GM19043 (cell line): Measurements from ENCODE around the gene SLFN12L.
A peak's percentile ranks its signal among the peaks of the same experiment; 100 is the strongest.
"Not testable (repeated sequence)": the region's sequence is repeated elsewhere in the genome, so short reads cannot be mapped to it uniquely, and the experiment has no call there.

ENCODE experiments used
- ATAC-seq: cut with Tn5 transposase; IDR thresholded peaks from one replicate; pipeline ENCODE4 v1.9.1; 2021; ENCODE audit warnings: low read depth; ENCODE audit not compliant: unreplicated experiment

SLFN12L gene

GRCh38 chr17:35537601-35538141, at the start of gene SLFN12L:
TSS of gene SLFN12L (minus strand) at chr17:35537678. CDS start at chr17:35522364, 15,314 bp downstream.
- ATAC-seq, result no peak

DNA sequence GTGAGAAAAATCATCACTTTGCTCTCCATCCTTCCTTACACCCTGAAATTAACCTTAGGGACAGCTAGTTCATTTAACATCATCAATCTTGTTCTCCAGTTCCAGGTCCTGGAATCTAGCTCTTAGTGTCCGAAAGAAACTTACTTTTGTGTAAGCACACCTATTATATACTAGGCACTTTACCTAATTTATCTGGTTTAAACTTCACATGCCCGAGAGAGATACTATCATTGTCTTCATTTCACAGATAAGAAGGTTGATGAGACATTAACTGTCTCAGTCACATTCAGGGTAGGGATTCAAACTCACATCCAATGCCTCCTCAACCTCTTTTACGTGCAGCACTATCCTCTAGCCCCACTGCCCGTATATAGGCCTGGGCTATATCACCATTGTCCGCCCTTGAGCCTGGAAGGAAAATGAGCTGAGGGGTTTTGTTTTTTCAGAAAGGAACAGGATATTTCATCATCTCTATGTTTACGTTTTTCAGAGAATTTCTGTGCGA, 49.1 kb upstream of the SLFN12L start:
- no peak for ATAC-seq

DNA sequence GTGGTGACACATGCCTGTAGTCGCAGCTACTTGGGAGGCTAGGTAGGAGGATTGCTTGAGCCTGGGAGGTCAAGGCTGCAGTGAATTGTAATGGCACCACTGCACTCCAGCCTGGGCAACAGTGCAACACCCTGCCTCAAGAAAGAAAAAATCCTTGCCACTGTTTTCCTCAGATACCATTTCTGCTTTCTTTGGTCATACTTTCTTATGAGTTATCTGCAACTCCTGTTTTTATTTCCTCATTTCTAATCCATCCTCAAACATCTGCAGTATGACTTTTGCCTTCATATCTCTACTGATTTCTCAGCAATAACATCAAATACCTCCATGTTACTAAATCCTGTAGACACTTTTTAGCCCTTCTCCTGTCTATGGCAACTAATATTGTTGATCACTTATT, 46.6 kb upstream of the SLFN12L start:
- no peak for ATAC-seq

GRCh38 chr17:35578929-35579432, 41.5 kb upstream of the SLFN12L start:
- ATAC-seq, result no peak

- ATAC-seq, result peak; percentile 94
These were observed 40.9 kb upstream of the SLFN12L start, which contains the start of gene PEX12 for GRCh38 chr17:35578197-35578928. TSS of gene PEX12 (minus strand) at chr17:35578571. CDS start at chr17:35578021, 550 bp downstream.

- no peak for ATAC-seq
These were observed 40.3 kb upstream of the SLFN12L start for GRCh38 chr17:35577830-35578196.

DNA sequence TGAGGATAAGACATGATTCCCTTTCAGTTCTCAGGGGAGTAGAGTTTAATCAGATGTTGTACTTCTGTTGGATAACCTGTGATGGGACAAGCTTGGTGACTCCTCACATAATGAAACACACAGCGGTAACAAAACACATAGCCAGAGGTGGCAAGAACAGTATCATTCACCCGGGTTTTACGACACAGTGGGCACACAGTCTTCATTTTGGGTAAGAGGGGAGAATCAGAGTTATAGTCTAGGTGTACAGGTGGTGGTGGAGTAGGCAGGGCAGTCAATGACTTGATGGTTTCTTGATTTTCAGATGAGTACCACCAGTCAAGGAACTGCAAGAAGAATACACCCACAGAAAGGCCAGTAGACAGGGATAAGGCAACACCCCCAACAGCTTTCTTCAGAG, 38.3 kb upstream of the SLFN12L start:
- ATAC-seq, result no peak

DNA sequence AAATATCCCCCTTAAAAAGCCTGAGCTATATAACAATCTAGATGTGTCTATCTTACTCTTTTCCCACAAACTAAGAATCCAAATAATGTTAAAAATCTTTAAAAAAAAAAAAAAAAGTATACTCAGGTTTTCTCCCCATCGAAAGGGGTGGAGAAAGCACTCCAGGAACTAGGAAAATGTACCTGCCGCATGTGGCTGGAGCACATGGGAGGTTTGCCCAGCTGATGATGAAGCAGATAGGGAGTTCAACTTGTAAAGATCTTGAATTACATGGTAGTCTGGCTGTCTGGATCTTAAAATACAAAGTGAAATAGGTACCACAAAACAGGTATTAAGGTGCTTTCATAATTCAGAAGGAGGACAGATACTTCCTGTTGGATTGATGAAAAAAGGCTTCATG, 31.9 kb upstream of the SLFN12L start:
- no peak for ATAC-seq

- no peak for ATAC-seq
These were observed 31.1 kb upstream of the SLFN12L start for GRCh38 chr17:35568561-35568960.

DNA sequence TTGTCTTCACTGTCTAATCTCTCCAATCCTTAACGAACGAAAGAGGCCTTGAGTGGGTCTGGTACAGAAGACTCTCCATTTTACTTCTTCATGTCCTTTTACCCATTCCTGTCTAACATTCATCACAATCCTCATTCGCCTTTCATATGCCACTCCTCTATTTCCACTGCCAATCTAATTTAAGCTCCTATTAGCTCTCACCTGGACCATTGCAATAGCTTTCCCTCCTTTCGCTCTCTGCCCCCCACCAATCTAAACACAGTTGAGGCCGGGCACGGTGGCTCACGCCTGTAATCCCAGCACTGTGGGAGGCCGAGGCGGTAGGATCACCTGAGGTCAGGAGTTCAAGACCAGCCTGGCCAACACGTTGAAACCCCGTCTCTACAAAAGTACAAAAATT, 29.5 kb upstream of the SLFN12L start:
- no peak for ATAC-seq

DNA sequence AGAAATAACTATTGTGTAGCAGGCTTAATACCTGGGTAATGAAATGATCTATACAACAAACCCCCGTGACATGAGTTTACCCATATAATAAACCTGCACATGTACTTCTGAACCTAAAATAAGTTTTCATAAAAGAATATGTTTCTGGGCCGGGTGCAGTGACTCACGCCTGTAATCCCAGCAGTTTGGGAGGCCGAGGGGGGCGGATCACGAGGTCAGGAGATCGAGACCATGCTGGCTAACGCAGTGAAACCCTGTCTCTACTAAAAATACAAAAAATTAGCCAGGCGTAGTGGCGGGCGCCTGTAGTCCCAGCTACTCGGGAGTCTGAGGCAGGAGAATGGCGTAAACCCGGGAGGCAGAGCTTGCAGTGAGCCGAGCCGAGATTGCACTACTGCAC, 25.7 kb upstream of the SLFN12L start:
- ATAC-seq, result not testable (repeated sequence)

- ATAC-seq, result no peak
These were observed 23.2 kb upstream of the SLFN12L start, which contains the start of gene SLFN14 for GRCh38 chr17:35560703-35561102. TSS of gene SLFN14 (minus strand) at chr17:35560819. CDS start at chr17:35558062, 2,757 bp downstream.

DNA sequence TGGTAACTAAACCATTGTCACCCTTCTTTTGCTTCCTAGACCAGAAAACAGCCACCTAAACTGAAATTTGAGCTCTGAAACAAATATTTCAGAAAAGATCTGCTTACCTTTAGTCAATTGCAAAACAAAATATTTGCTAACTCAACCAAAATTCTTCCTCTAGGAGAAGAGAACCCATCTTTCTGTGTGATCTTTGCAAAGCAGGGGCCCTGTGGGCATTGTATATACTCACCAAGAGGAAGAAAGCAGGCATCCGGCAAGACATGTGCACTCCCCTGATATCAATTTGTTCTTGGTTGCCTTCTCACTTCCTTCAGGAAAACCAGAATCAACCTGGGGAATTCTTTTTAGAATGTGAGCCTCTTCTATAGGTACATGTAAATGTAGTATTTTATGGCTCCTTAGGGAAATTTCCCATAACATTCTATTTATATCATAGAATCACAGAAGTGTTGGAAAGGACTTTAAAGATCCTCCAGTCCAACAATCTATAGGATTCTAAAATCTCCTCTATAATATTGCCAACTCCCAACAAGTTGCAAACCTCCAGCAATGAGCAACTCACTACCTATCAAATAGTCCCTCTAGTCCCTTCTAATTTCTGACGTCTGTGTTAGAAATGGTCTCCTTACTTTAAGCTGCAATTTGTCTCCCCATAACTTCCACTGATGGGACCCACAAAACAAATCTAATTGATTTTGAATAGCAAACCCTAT, 22.2 kb upstream of the SLFN12L start:
- ATAC-seq, result no peak

GRCh38 chr17:35557353-35557752, 19.9 kb upstream of the SLFN12L start:
- ATAC-seq, result no peak

DNA sequence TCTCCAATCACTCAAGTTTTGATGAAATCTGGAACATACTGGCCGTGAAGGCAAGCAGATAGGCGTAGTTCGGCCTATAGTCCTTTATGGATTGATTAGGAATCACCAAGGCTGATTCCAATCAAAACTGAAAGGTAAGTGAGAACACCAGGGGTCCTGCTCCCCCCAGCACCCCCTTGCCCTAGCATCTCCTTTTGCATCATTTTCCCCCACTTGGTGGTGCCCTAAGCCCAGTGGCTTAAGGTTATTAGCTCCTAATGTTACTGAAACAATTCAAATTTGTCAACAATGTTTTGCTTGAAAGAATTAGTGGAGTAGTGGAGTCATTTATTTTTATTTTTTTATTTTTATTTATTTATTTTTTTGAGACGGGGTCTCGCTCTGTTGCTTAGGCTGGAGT, 18.2 kb upstream of the SLFN12L start:
- ATAC-seq, result no peak

DNA sequence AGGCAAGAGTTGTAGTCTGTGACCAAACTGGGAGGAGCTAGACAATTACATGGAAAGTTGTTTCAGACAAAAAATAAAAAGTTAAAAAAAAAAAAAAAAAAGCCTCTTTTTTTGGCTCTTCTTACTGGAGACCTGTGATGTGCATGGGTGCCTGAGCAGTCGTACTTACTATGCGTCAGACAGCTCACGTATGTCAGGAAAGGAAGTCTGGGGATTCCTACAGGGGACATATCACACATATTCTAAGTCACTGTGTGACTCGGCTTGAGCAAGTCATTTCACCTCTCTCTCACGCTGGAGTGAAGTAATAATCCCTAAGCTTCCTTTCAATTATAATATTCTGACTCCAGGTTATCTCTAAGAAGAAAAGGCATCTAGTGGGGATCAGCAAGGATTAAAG, 17.2 kb upstream of the SLFN12L start:
- ATAC-seq, result no peak

DNA sequence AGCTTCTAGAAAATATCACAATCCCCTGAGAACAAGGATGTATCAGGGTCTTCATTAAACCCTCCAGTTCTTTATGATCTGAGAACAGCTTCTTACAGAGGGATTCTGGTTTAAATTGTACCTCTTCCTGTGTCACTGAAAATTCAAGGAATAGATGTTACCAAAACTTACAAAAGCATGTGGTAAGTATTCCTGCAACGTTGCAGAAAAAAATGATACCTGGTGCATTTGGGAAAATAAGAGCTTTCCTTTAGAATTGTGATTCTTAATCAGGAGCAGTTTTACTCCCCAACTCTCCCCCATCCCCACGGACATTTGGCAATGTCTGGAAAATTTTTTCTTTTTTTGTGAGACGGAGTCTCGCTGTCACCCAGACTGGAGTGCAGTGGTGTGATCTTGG, 15.8 kb upstream of the SLFN12L start:
- ATAC-seq, result no peak

DNA sequence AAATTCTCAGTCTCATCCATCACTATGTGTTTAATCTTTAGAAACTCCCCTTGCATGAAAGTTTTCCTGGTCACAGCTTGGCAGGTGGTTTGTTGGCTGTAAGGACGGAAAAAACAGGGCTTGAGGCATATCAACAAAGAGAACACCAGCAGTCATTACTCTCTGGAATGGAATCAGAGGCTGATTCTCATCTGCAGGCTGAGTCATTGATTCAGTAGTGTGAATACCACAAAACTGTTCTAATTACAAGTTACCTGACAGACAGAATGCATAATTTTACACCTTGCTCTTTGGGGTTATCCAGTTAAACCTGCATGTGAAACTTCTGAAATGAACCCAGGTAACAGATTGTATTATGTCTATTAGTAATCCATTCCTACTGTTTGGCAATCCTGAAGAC, 11.5 kb upstream of the SLFN12L start:
- no peak for ATAC-seq

GRCh38 chr17:35548208-35548810, 10.8 kb upstream of the SLFN12L start:
- no peak for ATAC-seq

GRCh38 chr17:35546487-35546886, 9.0 kb upstream of the SLFN12L start:
- ATAC-seq, result no peak

DNA sequence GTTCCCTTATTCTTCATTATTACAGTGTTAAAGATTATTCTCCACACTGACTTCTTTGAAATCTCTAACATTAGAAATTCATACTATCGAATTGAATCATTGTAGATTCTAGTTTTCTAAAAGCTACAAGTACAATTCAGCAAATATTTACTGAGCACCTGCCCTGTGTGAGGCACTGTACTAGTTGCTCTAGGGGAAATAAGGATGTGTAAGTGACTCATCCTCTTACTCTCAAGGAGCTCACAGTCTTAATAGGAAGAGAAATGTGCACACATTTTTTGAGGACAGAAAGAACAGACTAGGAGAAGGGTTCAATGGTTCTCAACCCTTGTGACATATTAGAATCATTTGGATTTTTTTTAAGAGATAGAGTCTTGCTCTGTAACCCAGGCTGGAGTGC, 7.7 kb upstream of the SLFN12L start:
- ATAC-seq, result no peak
